Endothelial cell (in vitro differentiated cells): Measurements from ENCODE around the gene PLXNA3. TPM values are rescaled to one million over a fixed set of nuclear protein-coding genes. Genes with fewer than 3 reads are reported as not detected.

Experiments
- DNase-seq: peaks from one replicate; pipeline ENCODE4 v3.0.0; 2021; ENCODE audit warnings: low spot score
- H3K27ac Mint-ChIP-seq: one replicate; pipeline ENCODE4 v1.8.0; 2021; ENCODE audit warnings: mixed read lengths, inconsistent platforms; ENCODE audit not compliant: unreplicated experiment
- H3K27me3 Mint-ChIP-seq: one replicate; pipeline ENCODE4 v1.8.0; 2021; ENCODE audit warnings: mild to moderate bottlenecking, moderate library complexity, mixed read lengths, inconsistent platforms; ENCODE audit not compliant: unreplicated experiment
- H3K36me3 Mint-ChIP-seq: one replicate; pipeline ENCODE4 v1.8.0; 2021; ENCODE audit warnings: mild to moderate bottlenecking, low read depth, mixed read lengths, inconsistent platforms; ENCODE audit not compliant: unreplicated experiment
- H3K4me1 Mint-ChIP-seq: one replicate; pipeline ENCODE4 v1.8.0; 2021; ENCODE audit warnings: mild to moderate bottlenecking, mixed read lengths, inconsistent platforms; ENCODE audit not compliant: unreplicated experiment
- H3K4me3 Mint-ChIP-seq: one replicate; pipeline ENCODE4 v1.8.0; 2021; ENCODE audit warnings: mild to moderate bottlenecking, mixed read lengths, inconsistent platforms; ENCODE audit not compliant: unreplicated experiment
- H3K9me3 Mint-ChIP-seq: one replicate; pipeline ENCODE4 v1.8.0; 2021; ENCODE audit warnings: mixed read lengths, inconsistent platforms; ENCODE audit not compliant: unreplicated experiment
- CTCF ChIP-seq: fragments of 200-600 bp; sonication (generic); IDR thresholded peaks from one replicate; pipeline ENCODE4 v1.5.0; 2021; ENCODE audit warnings: antibody characterized with exemption; ENCODE audit not compliant: unreplicated experiment
- total RNA-seq: library from RNA; stranded (reverse); fragmentation: NEBNext Ultra II Directional; extraction: Animal tissue kit (Norgen Biotek cat#: 25700); gene quantifications from one replicate; pipeline ENCODE4 v1.2.1, GENCODE V29; 2021; ENCODE audit not compliant: unreplicated experiment

Gene PLXNA3
- total RNA-seq, 1 donor from 2014 or later = 54.5 TPM

GRCh38 chrX:154420402-154420756, 37.7 kb upstream of the PLXNA3 start:
- H3K27me3 Mint-ChIP-seq = peaks cover 2% of the 10 kb centered on the region
- peaks cover 7% of the 10 kb centered on the region for H3K4me1 Mint-ChIP-seq
- no peak overlapping the region for H3K27ac Mint-ChIP-seq
- H3K4me3 Mint-ChIP-seq = no peak overlapping the region
- no peak for TF ChIP-seq CTCF
- H3K36me3 Mint-ChIP-seq = peaks cover 3% of the 10 kb centered on the region
- DNase-seq = no peak
- H3K9me3 Mint-ChIP-seq = no peaks in the 10 kb centered on the region

GRCh38 chrX:154426916-154427770, 30.9 kb upstream of the PLXNA3 start:
- H3K36me3 Mint-ChIP-seq = peaks cover 5% of the 10 kb centered on the region
- no peak for DNase-seq
- H3K27me3 Mint-ChIP-seq = peaks cover 5% of the 10 kb centered on the region
- no peak for TF ChIP-seq CTCF
- H3K4me1 Mint-ChIP-seq = peaks cover 25% of the 10 kb centered on the region
- H3K27ac Mint-ChIP-seq = no peak overlapping the region
- H3K9me3 Mint-ChIP-seq = no peaks in the 10 kb centered on the region
- no peak overlapping the region for H3K4me3 Mint-ChIP-seq

GRCh38 chrX:154428176-154429171, 29.6 kb upstream of the PLXNA3 start, which contains the start of gene ATP6AP1:
Gene ATP6AP1, plus strand, starts transcription at chrX:154428677. Its CDS starts 16 bp downstream, at chrX:154428693.
- no peaks in the 10 kb centered on the region for H3K9me3 Mint-ChIP-seq
- peaks cover 8% of the 10 kb centered on the region for H3K27me3 Mint-ChIP-seq
- TF ChIP-seq CTCF = no peak
- H3K27ac Mint-ChIP-seq = no peak within 1 kb of the TSS
- peaks cover 9% of the 10 kb centered on the region for H3K36me3 Mint-ChIP-seq
- peaks cover 25% of the 10 kb centered on the region for H3K4me1 Mint-ChIP-seq
- peak within 1 kb of the TSS; percentile 83 for H3K4me3 Mint-ChIP-seq
- peak; percentile 82 for DNase-seq

GRCh38 chrX:154429711-154430110, 28.4 kb upstream of the PLXNA3 start:
- Mint-ChIP-seq H3K27me3 (peaks cover 7% of the 10 kb centered on the region), H3K27ac (no peak overlapping the region), H3K4me3 (peak overlapping the region; percentile 83), H3K36me3 (peaks cover 9% of the 10 kb centered on the region), H3K4me1 (peaks cover 19% of the 10 kb centered on the region), H3K9me3 (no peaks in the 10 kb centered on the region)
- no peak for TF ChIP-seq CTCF
- DNase-seq = no peak
